Endodermal cell (in vitro differentiated cells): Measurements from ENCODE around the gene ITFG1. TPM values are rescaled to one million over a fixed set of nuclear protein-coding genes. Genes with fewer than 3 reads are reported as not detected.

Experiments used
- DNase-seq: peaks from one replicate; pipeline ENCODE4 v3.0.0-alpha.2; 2017
- H3K27ac ChIP-seq: 2 replicates; pipeline ENCODE4 v1.5.1; 2013; ENCODE audit warnings: mild to moderate bottlenecking, low read depth, low read length, moderate library complexity
- H3K27me3 ChIP-seq: 2 replicates; pipeline ENCODE4 v1.6.1; 2013; ENCODE audit warnings: mild to moderate bottlenecking, low read length, moderate library complexity; ENCODE audit not compliant: insufficient read depth, control insufficient read depth, poor library complexity, severe bottlenecking
- H3K36me3 ChIP-seq: 2 replicates; pipeline ENCODE4 v1.7.0; 2013; ENCODE audit warnings: mild to moderate bottlenecking, low read length, moderate library complexity; ENCODE audit not compliant: control insufficient read depth, insufficient read depth
- H3K4me1 ChIP-seq: one replicate; pipeline ENCODE4 v1.7.0; 2013; ENCODE audit warnings: low read length; ENCODE audit not compliant: control insufficient read depth, insufficient read depth
- H3K4me3 ChIP-seq: 2 replicates; pipeline ENCODE4 v1.5.1; 2013; ENCODE audit warnings: mild to moderate bottlenecking, low read length, moderate library complexity
- H3K9ac ChIP-seq: 2 replicates; pipeline ENCODE4 v1.6.1; 2013; ENCODE audit warnings: mild to moderate bottlenecking, low read length, moderate library complexity; ENCODE audit not compliant: poor library complexity, severe bottlenecking; ENCODE audit errors: extremely low read depth
- H3K9me3 ChIP-seq: 2 replicates; pipeline ENCODE4 v1.6.1; 2013; ENCODE audit warnings: mild to moderate bottlenecking, low read length, moderate library complexity; ENCODE audit not compliant: control insufficient read depth
- H3K27ac Mint-ChIP-seq: 2 replicates; pipeline ENCODE4 v1.8.0; 2020; ENCODE audit warnings: mixed read lengths
- H3K27me3 Mint-ChIP-seq: 2 replicates; pipeline ENCODE4 v1.8.0; 2021; ENCODE audit warnings: mild to moderate bottlenecking, mixed read lengths; ENCODE audit not compliant: insufficient read depth
- H3K36me3 Mint-ChIP-seq: 2 replicates; pipeline ENCODE4 v1.8.0; 2020; ENCODE audit warnings: low read depth, mixed read lengths
- H3K4me1 Mint-ChIP-seq: 2 replicates; pipeline ENCODE4 v1.8.0; 2020; ENCODE audit warnings: mixed read lengths
- H3K4me3 Mint-ChIP-seq: 2 replicates; pipeline ENCODE4 v1.8.0; 2020; ENCODE audit warnings: mild to moderate bottlenecking, moderate library complexity, mixed read lengths
- H3K9me3 Mint-ChIP-seq: 2 replicates; pipeline ENCODE4 v1.8.0; 2020; ENCODE audit warnings: mild to moderate bottlenecking, mixed read lengths
- WGBS, 2 experiments: methylation state at CpG; one replicate each; pipeline versions ENCODE4 v1.1.5 to v1.1.7; 2013; ENCODE audit warnings: missing lambda C conversion rate in 2 of 2, mixed read lengths in 1 of 2; ENCODE audit not compliant: insufficient coverage in 1 of 2, insufficient read length in 1 of 2; 5-methylcytosine and 5-hydroxymethylcytosine counted together
- total RNA-seq, 2 donors: library from RNA; stranded (reverse); fragmentation: NEBNext Ultra II Directional in 1 of 2; extraction: Animal tissue kit (Norgen Biotek cat#: 25700) in 1 of 2; gene quantifications; 2 replicates in 1 of 2; 3 replicates in 1 of 2; pipeline ENCODE4 v1.2.1, GENCODE V29; 2021
- TF ChIP-seq, protein P1 (sequence below): fragments of 200-600 bp; sonication (generic); conservative IDR thresholded peaks from 2 replicates; pipeline ENCODE4 v1.5.0; 2021; ENCODE audit warnings: antibody characterized with exemption, mild to moderate bottlenecking

ITFG1 gene
- total RNA-seq, 2 donors from 2014 or later: 35.6 to 40.0 TPM

DNA sequence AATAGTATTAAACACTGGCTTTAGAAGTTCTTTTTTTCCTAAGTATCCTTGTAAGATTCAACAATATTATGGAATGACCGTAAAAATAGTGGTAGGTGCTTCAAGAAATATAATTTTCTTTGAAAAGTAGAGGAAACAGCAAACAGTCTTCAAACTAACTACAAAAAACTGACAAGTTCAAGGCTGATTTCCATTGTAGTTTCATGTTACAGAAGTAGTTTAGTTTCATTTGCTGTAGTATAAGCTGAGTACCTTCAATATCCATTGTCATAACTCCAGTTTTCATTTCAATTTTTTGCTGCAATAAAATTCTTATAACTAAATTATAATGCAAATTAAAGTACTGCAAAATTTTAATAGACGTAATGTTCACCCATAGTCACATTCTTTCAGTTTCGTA is 19.5 kb upstream of the ITFG1 start:
- TF ChIP-seq, protein P1, sequence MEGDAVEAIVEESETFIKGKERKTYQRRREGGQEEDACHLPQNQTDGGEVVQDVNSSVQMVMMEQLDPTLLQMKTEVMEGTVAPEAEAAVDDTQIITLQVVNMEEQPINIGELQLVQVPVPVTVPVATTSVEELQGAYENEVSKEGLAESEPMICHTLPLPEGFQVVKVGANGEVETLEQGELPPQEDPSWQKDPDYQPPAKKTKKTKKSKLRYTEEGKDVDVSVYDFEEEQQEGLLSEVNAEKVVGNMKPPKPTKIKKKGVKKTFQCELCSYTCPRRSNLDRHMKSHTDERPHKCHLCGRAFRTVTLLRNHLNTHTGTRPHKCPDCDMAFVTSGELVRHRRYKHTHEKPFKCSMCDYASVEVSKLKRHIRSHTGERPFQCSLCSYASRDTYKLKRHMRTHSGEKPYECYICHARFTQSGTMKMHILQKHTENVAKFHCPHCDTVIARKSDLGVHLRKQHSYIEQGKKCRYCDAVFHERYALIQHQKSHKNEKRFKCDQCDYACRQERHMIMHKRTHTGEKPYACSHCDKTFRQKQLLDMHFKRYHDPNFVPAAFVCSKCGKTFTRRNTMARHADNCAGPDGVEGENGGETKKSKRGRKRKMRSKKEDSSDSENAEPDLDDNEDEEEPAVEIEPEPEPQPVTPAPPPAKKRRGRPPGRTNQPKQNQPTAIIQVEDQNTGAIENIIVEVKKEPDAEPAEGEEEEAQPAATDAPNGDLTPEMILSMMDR: no peak
- Histone ChIP-seq H3K4me3 (no peak overlapping the region), H3K4me1 (no peaks in the 10 kb centered on the region), H3K27ac (no peak overlapping the region), H3K36me3 (peaks cover 5% of the 10 kb centered on the region), H3K9me3 (no peaks in the 10 kb centered on the region), H3K9ac (no peak overlapping the region), H3K27me3 (no peaks in the 10 kb centered on the region)
- Mint-ChIP-seq H3K4me1 (peaks cover 10% of the 10 kb centered on the region), H3K9me3 (no peaks in the 10 kb centered on the region), H3K27ac (no peak overlapping the region), H3K4me3 (no peak overlapping the region), H3K36me3 (peaks cover 2% of the 10 kb centered on the region), H3K27me3 (no peaks in the 10 kb centered on the region)
- WGBS, 2 experiments: 100% methylated on average over 1 of the region's 3 CpGs; no CpG with 5 or more reads in 1 of the 2 experiments
- no peak for DNase-seq

DNA sequence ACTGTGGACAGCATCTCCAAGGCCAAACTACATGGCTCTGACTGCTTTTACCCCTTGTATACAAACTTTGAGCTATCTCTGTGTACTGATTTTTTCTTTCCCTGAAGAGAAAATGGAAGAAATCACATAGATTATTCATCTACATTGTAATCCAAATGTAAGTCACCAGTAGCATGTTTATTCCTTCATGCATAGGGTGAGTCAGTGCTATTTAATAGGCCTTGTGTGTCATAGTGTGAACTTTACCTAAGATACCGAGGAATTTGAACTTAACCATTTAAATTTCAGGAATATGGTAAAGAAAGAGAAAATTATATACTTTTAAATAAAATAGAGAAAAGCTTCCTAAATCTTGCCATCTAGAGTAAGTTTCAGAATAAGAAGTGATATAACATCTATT is 16.8 kb upstream of the ITFG1 start:
- no peak overlapping the region for H3K4me3 Mint-ChIP-seq
- no CpG with 5 or more reads among the region's 1 CpG for WGBS, 2 experiments
- DNase-seq: no peak
- Histone ChIP-seq H3K27me3 (no peaks in the 10 kb centered on the region), H3K9me3 (no peaks in the 10 kb centered on the region), H3K9ac (no peak overlapping the region), H3K36me3 (no peaks in the 10 kb centered on the region), H3K27ac (no peak overlapping the region), H3K4me3 (no peak overlapping the region), H3K4me1 (no peaks in the 10 kb centered on the region)
- H3K36me3 Mint-ChIP-seq: no peaks in the 10 kb centered on the region
- no peaks in the 10 kb centered on the region for H3K27me3 Mint-ChIP-seq
- TF ChIP-seq, protein P1: no peak
- H3K4me1 Mint-ChIP-seq: peaks cover 10% of the 10 kb centered on the region
- H3K27ac Mint-ChIP-seq: no peak overlapping the region
- no peaks in the 10 kb centered on the region for H3K9me3 Mint-ChIP-seq

DNA sequence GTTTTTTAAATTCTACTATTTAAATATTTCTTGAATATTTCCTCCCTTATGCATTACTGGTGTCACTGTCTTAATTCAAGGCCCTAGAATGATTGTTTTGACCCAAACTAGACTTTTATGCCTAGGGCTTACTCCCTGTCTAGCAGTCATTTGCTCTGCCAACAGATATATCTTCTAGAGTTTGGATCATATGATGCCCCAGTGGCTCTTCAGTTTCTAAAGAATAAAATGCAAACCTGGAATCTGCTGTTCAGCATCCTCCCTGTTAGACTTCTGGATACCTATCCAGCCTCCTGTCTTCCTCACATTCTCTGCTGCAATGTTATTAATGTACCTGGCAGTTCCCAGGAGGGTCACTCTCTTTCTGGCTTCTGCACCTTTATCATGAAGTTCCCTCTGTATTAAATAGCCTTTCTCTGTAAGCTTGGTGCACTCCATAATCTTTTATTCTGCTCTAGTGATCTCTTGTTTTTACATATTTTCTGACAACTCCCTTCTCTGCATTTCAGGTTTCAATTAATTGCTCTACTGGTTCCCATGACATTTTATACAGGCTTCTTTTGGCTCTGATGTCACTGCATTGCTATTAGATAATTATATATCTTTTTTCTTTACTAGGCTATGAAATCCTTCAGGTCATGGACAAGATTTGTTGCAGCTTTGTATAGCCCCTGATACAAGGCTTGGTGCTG is 15.9 kb upstream of the ITFG1 start:
- no peaks in the 10 kb centered on the region for H3K36me3 Mint-ChIP-seq

More for the DNA sequence above, 15.9 kb upstream of the ITFG1 start:
- no peak overlapping the region for H3K9ac ChIP-seq
- no peak overlapping the region for H3K27ac Mint-ChIP-seq
- no peaks in the 10 kb centered on the region for H3K9me3 ChIP-seq
- TF ChIP-seq, protein P1: no peak
- no peaks in the 10 kb centered on the region for H3K27me3 ChIP-seq
- no peak for DNase-seq
- H3K4me1 ChIP-seq: no peaks in the 10 kb centered on the region
- no peak overlapping the region for H3K4me3 Mint-ChIP-seq
- H3K27ac ChIP-seq: no peak overlapping the region
- peaks cover 2% of the 10 kb centered on the region for H3K9me3 Mint-ChIP-seq
- no peak overlapping the region for H3K4me3 ChIP-seq
- H3K36me3 ChIP-seq: no peaks in the 10 kb centered on the region
- H3K4me1 Mint-ChIP-seq: peaks cover 10% of the 10 kb centered on the region
- no peaks in the 10 kb centered on the region for H3K27me3 Mint-ChIP-seq
